CD14-positive monocyte (primary cell): ENCODE data around the gene PLD1. TPM values are rescaled to one million over a fixed set of nuclear protein-coding genes. Genes with fewer than 3 reads are reported as not detected.

ENCODE experiments used
- DNase-seq, 3 donors: peaks; one replicate each; pipeline ENCODE4 v3.0.0-alpha.2; 2011 to 2022
- H2AFZ ChIP-seq: 2 replicates; pipeline ENCODE4 v1.6.0; 2012; ENCODE audit warnings: mild to moderate bottlenecking, low read depth, low read length, inconsistent platforms; ENCODE audit not compliant: insufficient read depth, poor library complexity, severe bottlenecking
- H3K27ac ChIP-seq, 2 donors: 1 replicate in 1 of 2; 2 replicates in 1 of 2; pipeline ENCODE4 v1.5.1; 2012 to 2013; ENCODE audit warnings: low read length in 2 of 2, control low read depth in 1 of 2, inconsistent platforms in 1 of 2, low read depth in 1 of 2, mild to moderate bottlenecking in 1 of 2
- H3K27me3 ChIP-seq, 2 donors: one replicate each; pipeline versions ENCODE4 v1.6.0 to v1.6.1; 2011 to 2013; ENCODE audit warnings: low read length in 2 of 2; ENCODE audit not compliant: control insufficient read depth in 2 of 2, insufficient read depth in 2 of 2
- H3K36me3 ChIP-seq, 2 donors: replicated peaks in 1 of 2; 1 replicate in 1 of 2; 2 replicates in 1 of 2; pipeline versions ENCODE4 v1.5.1 to v1.6.1; 2012 to 2013; ENCODE audit warnings: low read length in 2 of 2, control low read depth in 1 of 2, inconsistent platforms in 1 of 2, mild to moderate bottlenecking in 1 of 2; ENCODE audit not compliant: insufficient read depth in 2 of 2, control insufficient read depth in 1 of 2
- H3K4me1 ChIP-seq, 2 donors: 1 replicate in 1 of 2; 2 replicates in 1 of 2; pipeline versions ENCODE4 v1.5.1 to v1.6.1; 2012 to 2013; ENCODE audit warnings: low read length in 2 of 2, control low read depth in 1 of 2, inconsistent platforms in 1 of 2, mild to moderate bottlenecking in 1 of 2, moderate library complexity in 1 of 2; ENCODE audit not compliant: insufficient read depth in 2 of 2, control insufficient read depth in 1 of 2
- H3K4me2 ChIP-seq: replicated peaks from 2 replicates; pipeline ENCODE3; 2012; ENCODE audit warnings: low read length, moderate library complexity, mild to moderate bottlenecking; ENCODE audit not compliant: poor library complexity, severe bottlenecking; ENCODE audit errors: extremely low read depth
- H3K4me3 ChIP-seq, 3 experiments: fragments of 200-600 bp in 1 of 3; sonication (generic) in 1 of 3; replicated peaks in 1 of 3; 1 replicate in 2 of 3; 2 replicates in 1 of 3; pipeline ENCODE4 v1.5.1; 2011 to 2013; ENCODE audit warnings: low read length in 3 of 3, mild to moderate bottlenecking in 3 of 3, control low read depth in 2 of 3, low read depth in 2 of 3, inconsistent platforms in 1 of 3, moderate library complexity in 1 of 3
- H3K79me2 ChIP-seq: 2 replicates; pipeline ENCODE4 v1.6.0; 2012; ENCODE audit warnings: mild to moderate bottlenecking, control low read depth, inconsistent platforms, low read length, moderate library complexity; ENCODE audit not compliant: insufficient read depth
- H3K9ac ChIP-seq: 2 replicates; pipeline ENCODE4 v1.6.0; 2017; ENCODE audit warnings: low read length, mild to moderate bottlenecking; ENCODE audit not compliant: insufficient read depth, poor library complexity, severe bottlenecking
- H3K9me3 ChIP-seq, 2 donors: replicated peaks in 1 of 2; 1 replicate in 1 of 2; 2 replicates in 1 of 2; pipeline versions ENCODE4 v1.5.1 to v1.6.1; 2012 to 2013; ENCODE audit warnings: low read length in 2 of 2, control low read depth in 1 of 2; ENCODE audit not compliant: control insufficient read depth in 1 of 2, insufficient read depth in 1 of 2
- H4K20me1 ChIP-seq: 2 replicates; pipeline ENCODE4 v1.6.0; 2012; ENCODE audit warnings: mild to moderate bottlenecking, low read length, control low read depth, moderate library complexity; ENCODE audit not compliant: insufficient read depth
- H3K27ac Mint-ChIP-seq, 7 donors: one replicate each; pipeline ENCODE4 v1.8.0; 2020; ENCODE audit warnings: mild to moderate bottlenecking in 7 of 7, mixed read lengths in 7 of 7, moderate library complexity in 6 of 7, inconsistent platforms in 2 of 7
- H3K27me3 Mint-ChIP-seq, 3 donors: one replicate each; pipeline ENCODE4 v1.8.0; 2021 to 2022; ENCODE audit warnings: low read depth in 3 of 3, mild to moderate bottlenecking in 3 of 3, mixed read lengths in 3 of 3, moderate library complexity in 3 of 3, inconsistent platforms in 1 of 3
- H3K36me3 Mint-ChIP-seq, 2 donors: one replicate each; pipeline ENCODE4 v1.8.0; 2020; ENCODE audit warnings: mixed read lengths in 2 of 2, inconsistent platforms in 1 of 2, mild to moderate bottlenecking in 1 of 2
- H3K4me1 Mint-ChIP-seq: one replicate; pipeline ENCODE4 v1.8.0; 2020; ENCODE audit warnings: mild to moderate bottlenecking, mixed read lengths
- H3K4me3 Mint-ChIP-seq, 2 donors: one replicate each; pipeline ENCODE4 v1.8.0; 2020; ENCODE audit warnings: mild to moderate bottlenecking in 2 of 2, mixed read lengths in 2 of 2, moderate library complexity in 1 of 2
- H3K9me3 Mint-ChIP-seq, 7 donors: one replicate each; pipeline ENCODE4 v1.8.0; 2020 to 2022; ENCODE audit warnings: mixed read lengths in 7 of 7, mild to moderate bottlenecking in 6 of 7, moderate library complexity in 6 of 7, inconsistent platforms in 2 of 7
- WGBS: methylation state at CpG from one replicate; pipeline ENCODE4 v1.1.5; 2013; ENCODE audit warnings: missing lambda C conversion rate; ENCODE audit not compliant: insufficient coverage; 5-methylcytosine and 5-hydroxymethylcytosine counted together
- intact Hi-C, 2 donors: fragments of 100-400 bp; cut with micrococcal nuclease; formaldehyde crosslinking; loops; one replicate each; pipeline versions ENCODE4 v1.15.0 to v1.15.1; 2023
- polyA plus RNA-seq, 3 donors: library from polyadenylated mRNA; depleted of rRNA in 1 of 3; unstranded in 2 of 3; stranded (reverse) in 1 of 3; fragments of 300-500 nt in 2 of 3; fragments of >200 nt in 1 of 3; fragmentation: Illumina TruSeq in 2 of 3; gene quantifications; 1 replicate in 2 of 3; 2 replicates in 1 of 3; pipeline ENCODE4 v1.2.3, GENCODE V29; 2012 to 2021
- TF ChIP-seq, protein P1 (sequence below): fragments of 200-600 bp; IDR thresholded peaks from one replicate; pipeline ENCODE4 v1.8.0; 2022; ENCODE audit warnings: antibody characterized with exemption, mild to moderate bottlenecking

The PLD1 gene
- polyA plus RNA-seq, 3 donors: 5.1 to 7.9 (median 5.8) TPM

DNA sequence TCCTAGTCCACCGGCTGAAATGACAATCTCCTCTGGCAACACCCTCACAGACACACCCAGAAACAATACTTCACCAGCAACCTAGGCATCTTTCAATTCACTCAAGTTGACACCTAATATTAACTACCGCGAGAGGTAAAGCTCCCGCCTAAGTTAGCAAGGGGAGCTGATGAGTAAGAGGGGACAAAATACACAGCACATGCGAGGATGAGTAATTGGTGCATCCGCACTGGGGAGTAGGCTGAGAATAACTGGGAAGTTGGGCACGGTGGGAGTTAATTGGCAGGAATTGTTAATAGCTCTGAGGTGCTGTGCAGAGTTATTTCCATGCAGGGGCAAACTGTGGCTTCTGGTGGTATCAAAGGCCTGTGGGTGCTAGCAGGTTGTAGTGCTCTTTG lies 14.5 kb upstream of the PLD1 start:
- Mint-ChIP-seq H3K27ac (peak overlapping the region; percentile 7 to 86 (median 59)), H3K27me3 (peaks cover 0 to 2% (median 0%) of the 10 kb centered on the region in 3 donors), H3K4me3 (no peak overlapping the region), H3K36me3 (no peaks in the 10 kb centered on the region), H3K9me3 (no peaks in the 10 kb centered on the region), H3K4me1 (peaks cover 59% of the 10 kb centered on the region)
- TF ChIP-seq, protein P1, sequence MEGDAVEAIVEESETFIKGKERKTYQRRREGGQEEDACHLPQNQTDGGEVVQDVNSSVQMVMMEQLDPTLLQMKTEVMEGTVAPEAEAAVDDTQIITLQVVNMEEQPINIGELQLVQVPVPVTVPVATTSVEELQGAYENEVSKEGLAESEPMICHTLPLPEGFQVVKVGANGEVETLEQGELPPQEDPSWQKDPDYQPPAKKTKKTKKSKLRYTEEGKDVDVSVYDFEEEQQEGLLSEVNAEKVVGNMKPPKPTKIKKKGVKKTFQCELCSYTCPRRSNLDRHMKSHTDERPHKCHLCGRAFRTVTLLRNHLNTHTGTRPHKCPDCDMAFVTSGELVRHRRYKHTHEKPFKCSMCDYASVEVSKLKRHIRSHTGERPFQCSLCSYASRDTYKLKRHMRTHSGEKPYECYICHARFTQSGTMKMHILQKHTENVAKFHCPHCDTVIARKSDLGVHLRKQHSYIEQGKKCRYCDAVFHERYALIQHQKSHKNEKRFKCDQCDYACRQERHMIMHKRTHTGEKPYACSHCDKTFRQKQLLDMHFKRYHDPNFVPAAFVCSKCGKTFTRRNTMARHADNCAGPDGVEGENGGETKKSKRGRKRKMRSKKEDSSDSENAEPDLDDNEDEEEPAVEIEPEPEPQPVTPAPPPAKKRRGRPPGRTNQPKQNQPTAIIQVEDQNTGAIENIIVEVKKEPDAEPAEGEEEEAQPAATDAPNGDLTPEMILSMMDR: no peak
- intact Hi-C loops: no loop called here
- Histone ChIP-seq H3K27me3 (no peaks in the 10 kb centered on the region), H3K4me2 (no peak overlapping the region), H2AFZ (no peak overlapping the region), H3K9ac (no peak overlapping the region), H3K36me3 (no peaks in the 10 kb centered on the region), H3K9me3 (no peaks in the 10 kb centered on the region), H3K4me3 (no peak overlapping the region), H3K79me2 (no peaks in the 10 kb centered on the region), H4K20me1 (no peaks in the 10 kb centered on the region), H3K27ac (no peak overlapping the region), H3K4me1 (peaks cover 47 to 48% of the 10 kb centered on the region in 2 donors)
- DNase-seq: peak in 1 of 3 donors; percentile 76
- 73% methylated on average over 4 of the region's 7 CpGs for WGBS

DNA sequence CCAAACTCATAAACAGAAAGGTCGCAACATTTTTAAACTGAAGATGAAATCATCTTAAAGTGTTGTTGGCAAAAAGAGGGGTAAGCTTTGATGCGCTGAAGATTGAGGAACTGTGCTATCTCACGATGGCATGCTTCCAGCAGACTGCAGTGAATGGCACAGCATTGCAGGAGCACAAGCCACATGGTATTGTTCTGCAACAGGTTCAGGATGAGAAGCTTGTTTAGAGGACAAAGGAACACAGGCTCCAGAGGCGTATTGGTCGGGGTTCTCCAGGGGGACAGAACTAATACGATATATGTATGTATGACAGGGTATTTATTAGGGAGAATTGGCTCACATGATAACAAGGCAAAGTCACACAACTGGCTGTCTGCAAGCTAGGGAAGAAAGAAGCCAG lies 13.8 kb upstream of the PLD1 start:
- peak; percentile 49 to 76 (median 69) for DNase-seq
- Mint-ChIP-seq H3K36me3 (no peaks in the 10 kb centered on the region), H3K9me3 (no peaks in the 10 kb centered on the region), H3K27ac (peak overlapping the region in 5 of 7 donors; percentile 0 to 74 (median 60)), H3K4me3 (peak overlapping the region in 1 of 2 donors; percentile 44), H3K27me3 (peaks cover 0 to 2% (median 0%) of the 10 kb centered on the region in 3 donors), H3K4me1 (peaks cover 52% of the 10 kb centered on the region)
- no peak overlapping the region for H3K4me2 ChIP-seq
- H3K27ac ChIP-seq: no peak overlapping the region
- TF ChIP-seq, protein P1: no peak
- 40% methylated on average over 5 of the region's 6 CpGs for WGBS
- no peaks in the 10 kb centered on the region for H4K20me1 ChIP-seq
- no peak overlapping the region for H2AFZ ChIP-seq
- H3K4me1 ChIP-seq: peaks cover 40 to 41% of the 10 kb centered on the region in 2 donors
- no peak overlapping the region for H3K4me3 ChIP-seq
- no peaks in the 10 kb centered on the region for H3K36me3 ChIP-seq
- intact Hi-C loops: no loop called here
- H3K9ac ChIP-seq: no peak overlapping the region
- no peaks in the 10 kb centered on the region for H3K9me3 ChIP-seq
- no peaks in the 10 kb centered on the region for H3K27me3 ChIP-seq
- no peaks in the 10 kb centered on the region for H3K79me2 ChIP-seq
